ENCODE measurements around the gene DNMT1.
"Not testable (repeated sequence)": the region's sequence is repeated elsewhere in the genome, so short reads cannot be mapped to it uniquely, and the experiment has no call there.

The DNMT1 gene

DNA sequence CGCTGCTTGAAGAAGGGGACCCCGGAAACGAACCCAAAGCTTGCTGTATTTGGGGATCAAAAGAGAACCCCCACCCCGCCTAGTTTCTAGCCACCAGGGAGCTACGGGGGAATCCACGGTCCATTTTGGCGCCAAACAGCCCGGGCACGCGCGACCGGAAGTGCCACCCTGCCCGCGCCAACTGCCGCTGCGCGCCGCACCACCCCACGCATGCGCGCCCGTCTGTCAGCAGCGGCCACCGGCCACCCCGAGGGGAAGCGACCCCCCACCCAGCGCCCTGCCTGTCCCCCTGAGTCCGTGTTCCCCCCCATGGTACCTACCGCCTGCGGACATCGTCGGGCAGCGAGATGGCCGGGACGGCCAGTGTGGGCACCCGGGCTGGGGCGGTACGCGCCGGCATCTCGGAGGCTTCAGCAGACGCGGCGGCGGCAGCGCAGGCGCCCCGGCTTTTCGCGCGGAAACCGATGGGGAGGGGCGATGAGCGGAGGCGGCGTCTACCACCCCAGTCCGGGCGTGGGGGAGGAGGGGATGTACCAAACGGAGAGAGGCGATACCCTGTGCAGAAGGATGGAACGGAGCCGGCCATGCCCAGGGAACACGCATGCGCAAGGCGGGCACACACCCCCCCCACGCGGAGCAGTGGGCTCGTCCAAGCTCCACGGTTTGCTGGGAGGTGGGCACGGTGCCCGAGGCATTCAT lies at the start of gene DNMT1:
DNMT1 (minus strand) TSS at position 454 of the 699 bp plus-strand sequence; CDS start at position 400, 54 bp downstream.
- peak; percentile 68 for DNase-seq (ENCODE audit: low read depth)

- no peak for DNase-seq (ENCODE audit: low read depth)
Measured at GRCh38 chr19:10243606-10244005, 48.9 kb upstream of the DNMT1 start.

GRCh38 chr19:10241826-10242449 lies 47.2 kb upstream of the DNMT1 start:
- DNase-seq (ENCODE audit: low read depth), result not testable (repeated sequence)

- peak; percentile 39 for DNase-seq (ENCODE audit: low read depth)
Measured at GRCh38 chr19:10238172-10238783, 43.5 kb upstream of the DNMT1 start.

GRCh38 chr19:10237702-10238101 lies 42.9 kb upstream of the DNMT1 start:
- DNase-seq (ENCODE audit: low read depth), result no peak

DNA sequence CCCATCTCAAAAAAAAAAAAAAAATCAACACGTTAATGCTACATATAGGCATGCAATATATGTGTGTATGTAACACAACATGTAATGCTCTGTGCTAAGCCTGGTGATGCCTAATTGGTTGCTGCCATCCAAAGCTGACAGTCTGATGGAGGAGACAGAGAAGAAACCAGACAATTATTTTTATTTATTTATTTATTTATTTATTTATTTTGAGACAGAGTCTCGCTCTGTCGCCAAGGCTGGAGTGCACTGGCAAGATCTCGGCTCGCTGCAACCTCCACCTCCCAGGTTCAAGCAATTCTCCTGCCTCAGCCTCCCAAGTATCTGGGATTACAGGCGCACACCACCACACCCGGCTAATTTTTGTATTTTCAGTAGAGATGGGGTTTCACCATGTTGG lies 40.7 kb upstream of the DNMT1 start:
- DNase-seq (ENCODE audit: low read depth), result not testable (repeated sequence)

DNA sequence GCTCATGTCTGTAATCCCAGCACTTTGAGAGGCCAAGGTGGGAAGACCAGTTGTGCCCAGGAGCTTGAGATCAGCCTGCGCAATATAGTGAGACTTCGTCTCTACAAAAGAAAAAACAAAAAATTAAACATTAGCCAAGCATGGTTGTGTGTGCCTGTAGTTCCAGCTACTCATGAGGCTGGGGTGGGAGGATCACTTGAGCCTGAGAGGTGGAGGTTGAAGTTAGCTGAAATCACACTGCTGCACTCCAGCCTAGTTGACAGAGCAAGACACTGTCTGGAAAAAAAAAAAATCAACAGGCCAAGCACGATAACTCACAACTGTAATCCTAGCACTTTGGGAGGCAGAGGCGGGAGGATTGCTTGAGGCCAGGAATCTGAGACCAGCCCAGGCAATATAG lies 40.2 kb upstream of the DNMT1 start:
- no peak for DNase-seq (ENCODE audit: low read depth)

DNA sequence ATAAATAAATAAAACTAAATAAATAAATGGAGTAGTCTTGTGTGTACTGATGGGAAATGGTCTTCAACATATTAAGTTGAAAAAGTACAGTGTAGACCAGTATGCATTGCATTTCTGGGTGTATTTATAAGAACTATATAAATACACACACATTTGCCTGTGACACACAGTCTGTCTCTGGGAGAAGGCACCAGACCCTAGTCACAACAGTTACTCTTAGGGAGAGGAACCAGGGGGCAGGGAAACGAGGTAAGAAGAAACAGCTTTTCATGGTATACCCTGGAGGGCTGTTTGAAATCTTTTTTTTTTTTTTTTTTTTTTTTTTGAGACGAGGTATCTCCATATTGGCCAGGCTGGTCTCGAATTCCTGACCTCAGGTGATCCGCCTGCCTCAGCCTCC lies 39.2 kb upstream of the DNMT1 start:
- DNase-seq (ENCODE audit: low read depth), result no peak

- no peak for DNase-seq (ENCODE audit: low read depth)
Measured at GRCh38 chr19:10231612-10232228, 37.0 kb upstream of the DNMT1 start.

GRCh38 chr19:10230861-10231611 lies 36.3 kb upstream of the DNMT1 start, which contains the start of gene S1PR2:
Gene S1PR2, minus strand, starts transcription at chr19:10231331. Its CDS starts 6,426 bp downstream, at chr19:10224905.
- DNase-seq (ENCODE audit: low read depth), result no peak

GRCh38 chr19:10230173-10230860 lies 35.6 kb upstream of the DNMT1 start:
- DNase-seq (ENCODE audit: low read depth), result no peak

DNA sequence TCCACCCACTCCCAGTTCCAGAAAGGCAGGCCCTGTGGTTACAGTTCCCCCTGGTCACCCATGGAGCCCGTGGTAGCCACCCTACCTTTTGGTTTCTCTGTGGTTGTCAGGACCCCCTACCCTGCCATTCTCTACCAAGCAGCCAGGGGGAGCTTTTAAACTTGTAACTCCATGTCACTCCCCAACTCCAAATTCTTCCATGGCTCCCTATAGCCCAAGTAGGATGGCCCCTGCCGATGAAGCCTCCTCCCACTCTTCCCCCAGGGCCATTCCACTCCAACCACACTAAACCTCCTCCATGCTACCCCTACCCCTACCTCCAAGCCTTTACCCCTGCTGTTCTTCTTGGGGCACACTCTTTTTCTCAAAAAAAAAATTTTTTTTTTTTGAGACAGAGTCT lies 34.2 kb upstream of the DNMT1 start:
- no peak for DNase-seq (ENCODE audit: low read depth)

DNA sequence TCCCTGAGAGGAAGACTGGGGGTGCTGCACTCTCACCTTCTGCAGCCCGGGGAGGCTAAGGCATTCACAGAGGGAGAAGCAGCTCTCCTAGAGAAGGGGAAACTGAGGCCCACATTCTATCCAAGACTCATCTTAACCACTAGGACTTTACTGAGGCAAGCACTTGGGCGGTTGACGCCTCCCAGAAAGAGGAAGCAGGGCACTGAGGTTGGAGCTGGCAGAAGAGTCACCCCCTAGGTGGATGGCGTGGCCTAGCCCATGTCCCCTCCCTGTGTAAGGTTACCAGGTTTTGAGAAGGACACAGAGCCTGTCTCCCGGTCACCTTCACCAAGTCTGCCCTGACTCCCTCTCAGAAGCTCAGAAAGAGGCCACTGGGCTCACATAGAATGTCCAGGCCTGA lies 33.6 kb upstream of the DNMT1 start:
- DNase-seq (ENCODE audit: low read depth), result no peak

- no peak for DNase-seq (ENCODE audit: low read depth)
Measured at GRCh38 chr19:10227026-10227971, 32.5 kb upstream of the DNMT1 start.

- DNase-seq (ENCODE audit: low read depth), result no peak
Measured at GRCh38 chr19:10226376-10227025, 31.7 kb upstream of the DNMT1 start.

GRCh38 chr19:10226021-10226375 lies 31.2 kb upstream of the DNMT1 start:
- no peak for DNase-seq (ENCODE audit: low read depth)

DNA sequence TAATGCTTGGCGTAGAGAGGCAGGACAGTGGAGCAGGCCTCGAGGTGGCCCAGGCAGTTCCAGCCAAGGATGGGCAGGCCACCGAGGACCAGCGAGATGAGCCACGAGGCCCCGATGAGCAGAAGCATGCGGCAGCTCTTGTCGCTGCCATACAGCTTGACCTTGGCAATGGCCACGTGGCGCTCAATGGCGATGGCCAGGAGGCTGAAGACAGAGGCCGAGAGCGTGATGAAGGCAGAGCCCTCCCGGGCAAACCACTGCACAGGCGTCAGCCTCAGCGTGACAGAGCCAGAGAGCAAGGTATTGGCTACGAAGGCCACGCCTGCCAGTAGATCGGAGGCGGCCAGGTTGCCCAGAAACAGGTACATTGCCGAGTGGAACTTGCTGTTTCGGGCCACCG lies 29.6 kb upstream of the DNMT1 start:
- no peak for DNase-seq (ENCODE audit: low read depth)

DNA sequence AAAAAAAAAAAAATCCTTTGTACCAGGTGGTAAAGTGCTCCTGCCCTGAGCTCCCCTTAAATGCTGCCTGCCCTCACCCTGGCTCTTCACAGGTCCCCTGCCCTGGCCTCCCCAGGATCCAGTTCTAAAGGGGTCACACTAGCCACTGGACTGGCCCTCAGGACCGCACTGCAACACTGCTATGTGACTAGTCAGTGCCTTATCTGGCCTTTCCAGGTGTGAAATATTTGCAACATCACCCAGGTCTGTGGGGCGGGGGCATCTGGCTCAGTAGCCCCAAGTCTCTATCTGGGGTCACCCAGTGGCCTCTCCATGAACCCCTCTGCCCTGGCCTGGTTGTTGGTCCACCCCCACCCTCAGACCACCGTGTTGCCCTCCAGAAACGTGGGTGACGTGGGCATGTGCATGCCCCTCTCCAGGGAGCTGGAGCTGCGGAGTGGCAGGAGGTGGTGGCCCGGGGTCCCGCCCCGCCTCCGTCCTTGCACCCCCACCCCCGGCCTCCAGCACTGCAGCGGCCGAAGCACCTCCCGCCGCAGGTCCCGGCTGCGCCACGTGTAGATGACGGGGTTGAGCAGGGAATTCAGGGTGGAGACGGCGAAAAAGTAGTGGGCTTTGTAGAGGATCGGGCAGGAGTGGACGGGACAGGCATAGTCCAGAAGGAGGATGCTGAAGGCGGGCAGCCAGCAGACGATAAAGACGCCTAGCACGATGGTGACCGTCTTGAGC lies 28.9 kb upstream of the DNMT1 start:
- DNase-seq (ENCODE audit: low read depth), result no peak

GRCh38 chr19:10222201-10222890 lies 27.6 kb upstream of the DNMT1 start:
- DNase-seq (ENCODE audit: low read depth), result no peak
